WTC11 (cell line): Measurements from ENCODE around the gene FOXP4. TPM values are rescaled to one million over a fixed set of nuclear protein-coding genes. Genes with fewer than 3 reads are reported as not detected.

ENCODE experiments used
- ATAC-seq: fragments of 200-7000 bp; cut with Tn5 transposase; 2 replicates; pipeline ENCODE4 v1.10.0; 2021; ENCODE audit warnings: mild to moderate bottlenecking, moderate library complexity
- CTCF ChIA-PET: fragments of 300-600 bp; sonication (Branson Sonifier 250); formaldehyde crosslinking; loops from one replicate; lab custom pipeline; 2021; ENCODE audit warnings: antibody characterized with exemption; lab: Charles Lee
- POLR2A ChIA-PET: fragments of 350-600 bp; sonication (Branson Sonifier 250); formaldehyde crosslinking; loops from one replicate; lab custom pipeline; 2021; ENCODE audit warnings: antibody characterized with exemption; lab: Charles Lee
- DNase-seq: peaks from one replicate; pipeline ENCODE4 v3.0.0; 2021; ENCODE audit warnings: low spot score
- H3K27ac Mint-ChIP-seq: 2 replicates; pipeline ENCODE4 v1.8.0; 2021; ENCODE audit warnings: mixed read lengths
- H3K27me3 Mint-ChIP-seq: 2 replicates; pipeline ENCODE4 v1.8.0; 2021; ENCODE audit warnings: low read depth, mild to moderate bottlenecking, moderate library complexity, mixed read lengths
- H3K36me3 Mint-ChIP-seq: 2 replicates; pipeline ENCODE4 v1.8.0; 2021; ENCODE audit warnings: mixed read lengths
- H3K4me1 Mint-ChIP-seq: 2 replicates; pipeline ENCODE4 v1.8.0; 2022; ENCODE audit warnings: mixed read lengths
- H3K4me3 Mint-ChIP-seq: 2 replicates; pipeline ENCODE4 v1.8.0; 2021; ENCODE audit warnings: mild to moderate bottlenecking, moderate library complexity, mixed read lengths
- H3K9me3 Mint-ChIP-seq: 2 replicates; pipeline ENCODE4 v1.8.0; 2021; ENCODE audit warnings: mixed read lengths
- CREB1 ChIP-seq: sonication (generic); formaldehyde crosslinking; IDR thresholded peaks from 2 replicates; pipeline ENCODE4 v1.8.0; 2023; ENCODE audit warnings: mild to moderate bottlenecking, missing genetic modification reagents
- GABPB1 ChIP-seq: sonication (generic); formaldehyde crosslinking; IDR thresholded peaks from 2 replicates; pipeline ENCODE4 v1.8.1; 2023; ENCODE audit warnings: mild to moderate bottlenecking, missing genetic modification reagents
- GRHL2 ChIP-seq: fragments of 250-450 bp; sonication (Bioruptor Pico); IDR thresholded peaks from 2 replicates; pipeline ENCODE4 v1.8.0; 2022; ENCODE audit warnings: mild to moderate bottlenecking, moderate library complexity; ENCODE audit not compliant: insufficient replicate concordance, severe bottlenecking
- HMGXB4 ChIP-seq: sonication (generic); formaldehyde crosslinking; IDR thresholded peaks from 2 replicates; pipeline ENCODE4 v1.8.1; 2023; ENCODE audit warnings: mild to moderate bottlenecking, moderate library complexity, missing genetic modification reagents
- IRF2 ChIP-seq: sonication (generic); formaldehyde crosslinking; IDR thresholded peaks from 2 replicates; pipeline ENCODE4 v1.8.0; 2022; ENCODE audit warnings: low read depth, missing genetic modification reagents, borderline replicate concordance
- JUN ChIP-seq: sonication (generic); formaldehyde crosslinking; IDR thresholded peaks from 2 replicates; pipeline ENCODE4 v1.8.0; 2023; ENCODE audit warnings: mild to moderate bottlenecking, missing genetic modification reagents
- MAX ChIP-seq: sonication (generic); formaldehyde crosslinking; IDR thresholded peaks from 2 replicates; pipeline ENCODE4 v1.8.0; 2022; ENCODE audit warnings: mild to moderate bottlenecking, missing genetic modification reagents
- MYBL2 ChIP-seq: sonication (generic); formaldehyde crosslinking; IDR thresholded peaks from 2 replicates; pipeline ENCODE4 v1.8.1; 2023; ENCODE audit warnings: mild to moderate bottlenecking, moderate library complexity, missing genetic modification reagents
- NFE2L1 ChIP-seq: sonication (generic); formaldehyde crosslinking; IDR thresholded peaks from 2 replicates; pipeline ENCODE4 v1.8.1; 2023; ENCODE audit warnings: missing genetic modification reagents
- NFYB ChIP-seq: sonication (generic); formaldehyde crosslinking; conservative IDR thresholded peaks from 2 replicates; pipeline ENCODE4 v1.8.0; 2022; ENCODE audit warnings: low read depth, missing genetic modification reagents
- PRRX2 ChIP-seq: fragments of 250-450 bp; sonication (Bioruptor Pico); IDR thresholded peaks from 2 replicates; pipeline ENCODE4 v1.8.0; 2021; ENCODE audit warnings: mild to moderate bottlenecking
- RELA ChIP-seq: sonication (generic); formaldehyde crosslinking; IDR thresholded peaks from 2 replicates; pipeline ENCODE4 v1.8.1; 2022; ENCODE audit warnings: missing genetic modification reagents, mild to moderate bottlenecking, borderline replicate concordance
- SMAD3 ChIP-seq: sonication (generic); formaldehyde crosslinking; IDR thresholded peaks from 2 replicates; pipeline ENCODE4 v1.8.0; 2022; ENCODE audit warnings: missing genetic modification reagents, mild to moderate bottlenecking, borderline replicate concordance
- ZBTB21 ChIP-seq: sonication (generic); formaldehyde crosslinking; IDR thresholded peaks from 2 replicates; pipeline ENCODE4 v1.8.1; 2023; ENCODE audit warnings: mild to moderate bottlenecking, missing genetic modification reagents, borderline replicate concordance
- ZNF138 ChIP-seq: sonication (generic); formaldehyde crosslinking; conservative IDR thresholded peaks from 2 replicates; pipeline ENCODE4 v1.8.1; 2022; ENCODE audit warnings: mild to moderate bottlenecking, moderate library complexity, missing genetic modification reagents
- ZNF219 ChIP-seq: sonication (generic); formaldehyde crosslinking; IDR thresholded peaks from 2 replicates; pipeline ENCODE4 v1.8.0; 2023; ENCODE audit warnings: missing genetic modification reagents, mild to moderate bottlenecking, borderline replicate concordance
- ZNF317 ChIP-seq: sonication (generic); formaldehyde crosslinking; IDR thresholded peaks from 2 replicates; pipeline ENCODE4 v1.8.1; 2023; ENCODE audit warnings: low read depth, mild to moderate bottlenecking, moderate library complexity, missing genetic modification reagents, borderline replicate concordance
- ZNF396 ChIP-seq: fragments of 250-450 bp; sonication (Bioruptor Pico); IDR thresholded peaks from 2 replicates; pipeline ENCODE4 v1.8.0; 2021; ENCODE audit warnings: mild to moderate bottlenecking, moderate library complexity, borderline replicate concordance
- total RNA-seq: library from RNA; stranded (reverse); gene quantifications from 3 replicates; pipeline ENCODE4 v1.2.3, GENCODE V29; 2021
- TF ChIP-seq, protein P1 (sequence below): fragments of 250-450 bp; sonication (Bioruptor Pico); IDR thresholded peaks from 2 replicates; pipeline ENCODE4 v1.9.0; 2021; ENCODE audit warnings: mild to moderate bottlenecking
- TF ChIP-seq, protein P2 (sequence below): sonication (generic); formaldehyde crosslinking; IDR thresholded peaks from 2 replicates; pipeline ENCODE4 v1.8.0; 2022; ENCODE audit warnings: mild to moderate bottlenecking, missing genetic modification reagents
- TF ChIP-seq, protein P3 (sequence below): sonication (generic); formaldehyde crosslinking; conservative IDR thresholded peaks from 2 replicates; pipeline ENCODE4 v1.8.1; 2022; ENCODE audit warnings: mild to moderate bottlenecking, missing genetic modification reagents
- TF ChIP-seq, protein P4 (sequence below): fragments of 250-450 bp; sonication (Bioruptor Pico); conservative IDR thresholded peaks from 2 replicates; pipeline ENCODE4 v1.9.0; 2021; ENCODE audit warnings: mild to moderate bottlenecking
- TF ChIP-seq, protein P5 (sequence below): sonication (generic); formaldehyde crosslinking; IDR thresholded peaks from 2 replicates; pipeline ENCODE4 v1.8.0; 2022; ENCODE audit warnings: mild to moderate bottlenecking, missing genetic modification reagents
- TF ChIP-seq, protein P6 (sequence below): sonication (generic); formaldehyde crosslinking; IDR thresholded peaks from 2 replicates; pipeline ENCODE4 v1.8.1; 2023; ENCODE audit warnings: mild to moderate bottlenecking, missing genetic modification reagents, moderate library complexity

Gene FOXP4
- total RNA-seq, 1 experiment from 2014 or later = 36.6 TPM

DNA sequence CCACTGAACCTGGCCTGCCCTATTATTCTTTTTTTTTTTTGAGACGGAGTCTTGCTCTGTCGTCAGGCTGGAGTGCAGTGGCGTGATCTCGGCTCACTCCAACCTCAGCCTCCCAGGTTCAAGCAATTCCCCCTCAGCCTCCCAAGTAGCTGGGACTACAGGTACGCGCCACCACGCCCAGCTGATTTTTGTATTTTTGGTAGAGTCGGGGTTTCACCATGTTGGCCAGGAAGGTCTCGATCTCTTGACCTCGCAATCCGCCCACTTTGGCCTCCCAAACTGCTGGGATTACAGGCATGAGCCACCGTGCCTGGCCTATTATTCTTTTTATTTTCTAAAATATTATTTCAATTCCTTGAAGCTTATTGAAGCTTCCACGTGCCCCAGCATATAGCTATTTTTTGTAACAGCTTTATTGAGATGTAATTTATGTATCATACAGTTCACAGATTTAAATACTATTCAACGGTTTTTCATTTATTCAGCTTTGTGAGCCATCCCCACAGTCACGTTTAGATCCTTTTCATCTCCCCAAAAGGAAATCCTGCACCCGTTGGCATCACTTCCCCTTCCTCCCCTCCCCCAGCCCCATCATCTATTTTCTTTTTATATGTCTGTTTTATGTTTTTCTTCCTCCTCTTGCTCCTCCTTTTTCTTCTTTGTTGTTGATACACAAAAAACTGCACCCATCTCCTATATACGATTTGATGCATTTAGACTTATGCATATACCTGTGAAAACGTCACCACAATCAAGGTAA is 78.6 kb downstream of the FOXP4 start:
- Mint-ChIP-seq H3K36me3 (peaks cover 19% of the 10 kb centered on the region), H3K4me3 (no peak overlapping the region), H3K27me3 (peaks cover 4% of the 10 kb centered on the region), H3K27ac (no peak overlapping the region), H3K4me1 (peaks cover 27% of the 10 kb centered on the region), H3K9me3 (peaks cover 23% of the 10 kb centered on the region)
- no peak for ATAC-seq
- DNase-seq = no peak
- ChIA-PET POLR2A (no interaction called here), CTCF (interaction anchor here (0.9 to 1.8 kb wide), 3 partner anchors 22 to 257 kb away, joined by 3 to 6 read pairs (median 4); no protein-coding TSS in a partner anchor)
- no peak for TF ChIP-seq SMAD3
- TF ChIP-seq NFE2L1 = no peak
- no peak for TF ChIP-seq PRRX2 (CRISPR knock-in tag)
- TF ChIP-seq NFYB (CRISPR knock-in tag) = no peak
- TF ChIP-seq GABPB1 = no peak
- TF ChIP-seq, protein P1, sequence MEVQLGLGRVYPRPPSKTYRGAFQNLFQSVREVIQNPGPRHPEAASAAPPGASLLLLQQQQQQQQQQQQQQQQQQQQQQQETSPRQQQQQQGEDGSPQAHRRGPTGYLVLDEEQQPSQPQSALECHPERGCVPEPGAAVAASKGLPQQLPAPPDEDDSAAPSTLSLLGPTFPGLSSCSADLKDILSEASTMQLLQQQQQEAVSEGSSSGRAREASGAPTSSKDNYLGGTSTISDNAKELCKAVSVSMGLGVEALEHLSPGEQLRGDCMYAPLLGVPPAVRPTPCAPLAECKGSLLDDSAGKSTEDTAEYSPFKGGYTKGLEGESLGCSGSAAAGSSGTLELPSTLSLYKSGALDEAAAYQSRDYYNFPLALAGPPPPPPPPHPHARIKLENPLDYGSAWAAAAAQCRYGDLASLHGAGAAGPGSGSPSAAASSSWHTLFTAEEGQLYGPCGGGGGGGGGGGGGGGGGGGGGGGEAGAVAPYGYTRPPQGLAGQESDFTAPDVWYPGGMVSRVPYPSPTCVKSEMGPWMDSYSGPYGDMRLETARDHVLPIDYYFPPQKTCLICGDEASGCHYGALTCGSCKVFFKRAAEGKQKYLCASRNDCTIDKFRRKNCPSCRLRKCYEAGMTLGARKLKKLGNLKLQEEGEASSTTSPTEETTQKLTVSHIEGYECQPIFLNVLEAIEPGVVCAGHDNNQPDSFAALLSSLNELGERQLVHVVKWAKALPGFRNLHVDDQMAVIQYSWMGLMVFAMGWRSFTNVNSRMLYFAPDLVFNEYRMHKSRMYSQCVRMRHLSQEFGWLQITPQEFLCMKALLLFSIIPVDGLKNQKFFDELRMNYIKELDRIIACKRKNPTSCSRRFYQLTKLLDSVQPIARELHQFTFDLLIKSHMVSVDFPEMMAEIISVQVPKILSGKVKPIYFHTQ (CRISPR knock-in tag) = no peak
- no peak for TF ChIP-seq JUN (CRISPR knock-in tag)
- no peak for TF ChIP-seq ZNF219
- TF ChIP-seq, protein P2, sequence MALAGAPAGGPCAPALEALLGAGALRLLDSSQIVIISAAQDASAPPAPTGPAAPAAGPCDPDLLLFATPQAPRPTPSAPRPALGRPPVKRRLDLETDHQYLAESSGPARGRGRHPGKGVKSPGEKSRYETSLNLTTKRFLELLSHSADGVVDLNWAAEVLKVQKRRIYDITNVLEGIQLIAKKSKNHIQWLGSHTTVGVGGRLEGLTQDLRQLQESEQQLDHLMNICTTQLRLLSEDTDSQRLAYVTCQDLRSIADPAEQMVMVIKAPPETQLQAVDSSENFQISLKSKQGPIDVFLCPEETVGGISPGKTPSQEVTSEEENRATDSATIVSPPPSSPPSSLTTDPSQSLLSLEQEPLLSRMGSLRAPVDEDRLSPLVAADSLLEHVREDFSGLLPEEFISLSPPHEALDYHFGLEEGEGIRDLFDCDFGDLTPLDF (CRISPR knock-in tag) = no peak

DNA sequence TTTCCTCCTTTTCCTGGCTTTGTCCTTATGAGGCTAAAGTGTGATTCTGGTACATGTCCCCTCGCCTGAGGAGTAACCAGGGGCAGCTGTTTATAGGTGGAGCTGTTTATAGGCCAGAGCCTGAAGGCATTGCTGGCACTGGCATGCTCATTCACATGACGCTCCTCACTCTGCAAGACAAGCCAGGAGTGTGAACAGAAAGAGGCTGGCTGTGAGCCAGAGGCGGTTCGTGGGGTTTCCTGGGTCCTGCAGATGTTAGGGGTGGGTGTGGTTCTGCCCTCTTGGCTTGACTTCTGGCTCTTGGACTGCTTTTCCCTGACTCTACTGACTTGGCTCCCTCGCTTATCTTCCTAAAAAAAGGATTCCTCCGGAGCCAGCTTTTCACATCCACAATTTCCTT is 79.3 kb downstream of the FOXP4 start:
- ATAC-seq = no peak; the same call in 1 of the 2 replicates
- ChIA-PET CTCF (interaction anchor here (0.8 to 1.8 kb wide), 4 partner anchors 23 to 258 kb away, joined by 3 to 6 read pairs (median 4); no protein-coding TSS in a partner anchor), POLR2A (no interaction called here)
- Mint-ChIP-seq H3K36me3 (peaks cover 16% of the 10 kb centered on the region), H3K27ac (no peak overlapping the region), H3K9me3 (peaks cover 19% of the 10 kb centered on the region), H3K27me3 (peaks cover 8% of the 10 kb centered on the region), H3K4me1 (peaks cover 27% of the 10 kb centered on the region), H3K4me3 (no peak overlapping the region)
- DNase-seq = no peak
- TF ChIP-seq HMGXB4 (CRISPR knock-in tag) (no peak), ZNF317 (no peak), MAX (no peak), MYBL2 (no peak), ZBTB21 (CRISPR knock-in tag) (no peak), ZNF138 (no peak), CREB1 (no peak), GRHL2 (no peak), ZNF396 (CRISPR knock-in tag) (no peak), RELA (CRISPR knock-in tag) (no peak), IRF2 (no peak)
- TF ChIP-seq, protein P3, sequence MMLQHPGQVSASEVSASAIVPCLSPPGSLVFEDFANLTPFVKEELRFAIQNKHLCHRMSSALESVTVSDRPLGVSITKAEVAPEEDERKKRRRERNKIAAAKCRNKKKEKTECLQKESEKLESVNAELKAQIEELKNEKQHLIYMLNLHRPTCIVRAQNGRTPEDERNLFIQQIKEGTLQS (CRISPR knock-in tag) = no peak
- TF ChIP-seq, protein P4, sequence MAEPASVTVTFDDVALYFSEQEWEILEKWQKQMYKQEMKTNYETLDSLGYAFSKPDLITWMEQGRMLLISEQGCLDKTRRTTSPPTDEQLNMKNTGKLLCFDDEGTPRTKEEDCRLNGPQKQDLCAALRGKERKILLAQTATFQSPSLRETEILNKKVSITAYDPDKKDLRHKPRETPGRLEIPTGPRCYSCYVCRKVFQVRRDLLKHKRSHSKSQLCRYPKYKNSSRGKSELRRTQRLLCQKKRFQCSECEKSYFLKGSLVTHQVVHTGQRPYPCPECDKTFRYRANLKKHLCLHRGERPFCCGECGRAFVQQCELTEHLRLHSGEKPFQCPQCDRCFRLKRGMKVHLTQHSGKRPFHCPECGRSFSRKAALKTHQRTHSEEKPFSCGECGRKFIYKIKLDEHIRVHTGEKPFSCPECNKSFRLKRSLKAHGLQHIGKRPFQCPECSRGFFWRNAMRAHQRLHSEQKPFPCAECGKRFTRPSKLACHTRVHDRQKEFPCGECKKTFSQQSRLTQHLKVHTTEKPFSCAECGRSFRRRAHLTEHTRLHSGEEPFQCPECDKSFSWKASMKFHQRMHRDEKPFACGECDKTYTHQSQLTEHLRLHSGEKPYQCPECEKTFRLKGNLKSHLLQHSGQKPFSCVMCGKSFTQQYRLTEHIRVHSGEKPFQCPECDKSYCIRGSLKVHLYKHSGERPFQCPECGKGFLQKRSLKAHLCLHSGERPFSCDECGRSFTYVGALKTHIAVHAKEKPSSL (CRISPR knock-in tag) = no peak
- TF ChIP-seq, protein P5, sequence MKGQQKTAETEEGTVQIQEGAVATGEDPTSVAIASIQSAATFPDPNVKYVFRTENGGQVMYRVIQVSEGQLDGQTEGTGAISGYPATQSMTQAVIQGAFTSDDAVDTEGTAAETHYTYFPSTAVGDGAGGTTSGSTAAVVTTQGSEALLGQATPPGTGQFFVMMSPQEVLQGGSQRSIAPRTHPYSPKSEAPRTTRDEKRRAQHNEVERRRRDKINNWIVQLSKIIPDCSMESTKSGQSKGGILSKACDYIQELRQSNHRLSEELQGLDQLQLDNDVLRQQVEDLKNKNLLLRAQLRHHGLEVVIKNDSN (CRISPR knock-in tag) = no peak
- TF ChIP-seq, protein P6, sequence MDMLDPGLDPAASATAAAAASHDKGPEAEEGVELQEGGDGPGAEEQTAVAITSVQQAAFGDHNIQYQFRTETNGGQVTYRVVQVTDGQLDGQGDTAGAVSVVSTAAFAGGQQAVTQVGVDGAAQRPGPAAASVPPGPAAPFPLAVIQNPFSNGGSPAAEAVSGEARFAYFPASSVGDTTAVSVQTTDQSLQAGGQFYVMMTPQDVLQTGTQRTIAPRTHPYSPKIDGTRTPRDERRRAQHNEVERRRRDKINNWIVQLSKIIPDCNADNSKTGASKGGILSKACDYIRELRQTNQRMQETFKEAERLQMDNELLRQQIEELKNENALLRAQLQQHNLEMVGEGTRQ (CRISPR knock-in tag) = no peak
